ENCODE measurements around the gene GNG11. TPM values are rescaled to one million over a fixed set of nuclear protein-coding genes. Genes with fewer than 3 reads are reported as not detected.
"Not testable (repeated sequence)": the region's sequence is repeated elsewhere in the genome, so short reads cannot be mapped to it uniquely, and the experiment has no call there.

Gene GNG11
- total RNA-seq, 1 donor from 2014 or later = 22.6 TPM

- no peak for TF ChIP-seq CTCF (IDR thresholded peaks at IDR 0.05)
- Histone ChIP-seq H3K27me3 (no peaks in the 10 kb centered on the region), H3K36me3 (no peaks in the 10 kb centered on the region), H3K4me1 (no peaks in the 10 kb centered on the region), H3K27ac (no peak overlapping the region), H3K4me3 (no peak overlapping the region), H3K9me3 (no peaks in the 10 kb centered on the region)
- DNase-seq (no peak), ATAC-seq (no peak)
- intact Hi-C loops (cut with DNase I) = no loop called here
Observed at GRCh38 chr7:93914581-93915066, 6.9 kb upstream of the GNG11 start.

GRCh38 chr7:93915206-93915842 lies 6.2 kb upstream of the GNG11 start:
- DNase-seq; H3K27me3 ChIP-seq; H3K27ac ChIP-seq; intact Hi-C loops (cut with DNase I); H3K4me3 ChIP-seq; ATAC-seq; H3K36me3 ChIP-seq; H3K4me1 ChIP-seq; H3K9me3 ChIP-seq: not testable (repeated sequence)

- H3K27ac ChIP-seq; intact Hi-C loops (cut with DNase I); H3K9me3 ChIP-seq; DNase-seq; H3K36me3 ChIP-seq; H3K27me3 ChIP-seq; H3K4me1 ChIP-seq; H3K4me3 ChIP-seq; ATAC-seq: not testable (repeated sequence)
Observed at GRCh38 chr7:93915888-93916287, 5.6 kb upstream of the GNG11 start.

- ATAC-seq; H3K36me3 ChIP-seq; H3K4me3 ChIP-seq; H3K27me3 ChIP-seq; H3K9me3 ChIP-seq; DNase-seq; intact Hi-C loops (cut with DNase I); H3K4me1 ChIP-seq; H3K27ac ChIP-seq: not testable (repeated sequence)
Observed at GRCh38 chr7:93916315-93916714, 5.2 kb upstream of the GNG11 start.

- intact Hi-C loops (cut with DNase I) = no loop called here
- H3K9me3 ChIP-seq = no peaks in the 10 kb centered on the region
- H3K27me3 ChIP-seq = no peaks in the 10 kb centered on the region
- H3K27ac ChIP-seq = peak overlapping the region; percentile 87
- no peak for TF ChIP-seq CTCF (IDR thresholded peaks at IDR 0.05)
- H3K4me1 ChIP-seq = no peaks in the 10 kb centered on the region
- H3K4me3 ChIP-seq = peak overlapping the region; percentile 62
- no peak for ATAC-seq
- DNase-seq = no peak
- H3K36me3 ChIP-seq = no peaks in the 10 kb centered on the region
Observed at GRCh38 chr7:93920496-93921182, 896 bp upstream of the GNG11 start.

GRCh38 chr7:93921186-93921585 lies 349 bp upstream of the GNG11 start:
- DNase-seq (no peak), ATAC-seq (no peak)
- Histone ChIP-seq H3K4me1 (no peaks in the 10 kb centered on the region), H3K4me3 (peak overlapping the region; percentile 62), H3K27ac (peak overlapping the region; percentile 87), H3K27me3 (no peaks in the 10 kb centered on the region), H3K36me3 (no peaks in the 10 kb centered on the region), H3K9me3 (no peaks in the 10 kb centered on the region)
- no peak for TF ChIP-seq CTCF (IDR thresholded peaks at IDR 0.05)
- intact Hi-C loops (cut with DNase I) = no loop called here

GRCh38 chr7:93923296-93923695 lies 1.8 kb downstream of the GNG11 start:
- H3K27ac ChIP-seq = peak overlapping the region; percentile 87
- peak overlapping the region; percentile 62 for H3K4me3 ChIP-seq
- intact Hi-C loops (cut with DNase I) = no loop called here
- H3K4me1 ChIP-seq = no peaks in the 10 kb centered on the region
- H3K27me3 ChIP-seq = no peaks in the 10 kb centered on the region
- TF ChIP-seq CTCF (IDR thresholded peaks at IDR 0.05) = no peak
- ATAC-seq = no peak
- no peaks in the 10 kb centered on the region for H3K9me3 ChIP-seq
- DNase-seq = no peak
- H3K36me3 ChIP-seq = no peaks in the 10 kb centered on the region
